Endothelial cell of umbilical vein (primary cell): ENCODE results near the gene SPRR1B.

Experiments used
- EZH2 ChIP-seq: IDR thresholded peaks from 2 replicates; pipeline ENCODE4 v1.6.1; 2012; ENCODE audit warnings: borderline replicate concordance, low read depth, mild to moderate bottlenecking, moderate library complexity, low read length, inconsistent platforms; ENCODE audit not compliant: severe bottlenecking
- FOS ChIP-seq: IDR thresholded peaks from 2 replicates; pipeline ENCODE4 v1.6.1; 2011; ENCODE audit warnings: mild to moderate bottlenecking, low read length, moderate library complexity, borderline replicate concordance; ENCODE audit not compliant: insufficient read depth
- GATA2 ChIP-seq: IDR thresholded peaks from 2 replicates; pipeline ENCODE4 v1.7.0; 2011; ENCODE audit warnings: low read depth, mild to moderate bottlenecking, moderate library complexity, mixed read lengths, low read length; ENCODE audit not compliant: insufficient read length, insufficient read depth
- JUN ChIP-seq: IDR thresholded peaks from 2 replicates; pipeline ENCODE4 v1.6.1; 2011; ENCODE audit warnings: borderline replicate concordance, low read depth; ENCODE audit not compliant: insufficient read length, insufficient read depth
- MYC ChIP-seq: IDR thresholded peaks from one replicate; pipeline ENCODE4 v1.6.1; 2011; ENCODE audit warnings: mild to moderate bottlenecking, low read depth, low read length
- POLR2A ChIP-seq: IDR thresholded peaks from 2 replicates; pipeline ENCODE4 v1.6.1; 2012; ENCODE audit warnings: low read depth, mild to moderate bottlenecking, control low read depth, low read length
- POLR2AphosphoS5 ChIP-seq: IDR thresholded peaks from 2 replicates; pipeline ENCODE4 v1.6.1; 2012; ENCODE audit warnings: low read depth, mild to moderate bottlenecking, control low read depth, low read length, moderate library complexity; ENCODE audit not compliant: insufficient read depth
- TF ChIP-seq, protein P1 (sequence below), 2 donors: IDR thresholded peaks; 1 replicate in 1 of 2; 2 replicates in 1 of 2; pipeline ENCODE4 v1.5.1; 2011; ENCODE audit warnings: low read length in 2 of 2, mild to moderate bottlenecking in 2 of 2, moderate library complexity in 2 of 2, control low read depth in 1 of 2, inconsistent platforms in 1 of 2, low read depth in 1 of 2; ENCODE audit not compliant: insufficient read depth in 1 of 2; ENCODE audit errors: extremely low read depth in 1 of 2
- TF ChIP-seq, protein P2 (sequence below): IDR thresholded peaks from 2 replicates; pipeline ENCODE4 v1.6.1; 2011; ENCODE audit not compliant: insufficient read depth, insufficient read length

DNA sequence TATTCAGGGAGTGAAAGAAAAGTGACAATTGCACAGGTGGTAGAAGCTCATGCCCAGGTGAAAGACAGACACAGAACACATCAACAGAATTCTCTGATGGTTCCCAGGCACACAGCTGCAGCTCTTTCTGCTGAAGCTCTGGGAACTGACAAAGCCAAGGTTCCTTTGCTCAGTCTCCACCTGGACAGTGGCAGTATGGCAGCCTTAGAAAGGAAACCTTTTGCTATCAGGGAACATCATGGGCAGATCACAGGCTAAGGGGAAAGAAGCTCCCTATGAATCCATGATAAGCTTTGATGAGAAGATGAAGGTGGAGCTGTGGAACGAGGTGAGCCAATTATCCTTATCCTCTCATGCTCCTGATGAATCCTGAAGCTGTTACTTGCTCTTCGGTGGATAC, 39.2 kb downstream of the SPRR1B start:
- no peak for TF ChIP-seq EZH2
- TF ChIP-seq POLR2A: no peak
- TF ChIP-seq POLR2AphosphoS5: no peak
- TF ChIP-seq, protein P1, sequence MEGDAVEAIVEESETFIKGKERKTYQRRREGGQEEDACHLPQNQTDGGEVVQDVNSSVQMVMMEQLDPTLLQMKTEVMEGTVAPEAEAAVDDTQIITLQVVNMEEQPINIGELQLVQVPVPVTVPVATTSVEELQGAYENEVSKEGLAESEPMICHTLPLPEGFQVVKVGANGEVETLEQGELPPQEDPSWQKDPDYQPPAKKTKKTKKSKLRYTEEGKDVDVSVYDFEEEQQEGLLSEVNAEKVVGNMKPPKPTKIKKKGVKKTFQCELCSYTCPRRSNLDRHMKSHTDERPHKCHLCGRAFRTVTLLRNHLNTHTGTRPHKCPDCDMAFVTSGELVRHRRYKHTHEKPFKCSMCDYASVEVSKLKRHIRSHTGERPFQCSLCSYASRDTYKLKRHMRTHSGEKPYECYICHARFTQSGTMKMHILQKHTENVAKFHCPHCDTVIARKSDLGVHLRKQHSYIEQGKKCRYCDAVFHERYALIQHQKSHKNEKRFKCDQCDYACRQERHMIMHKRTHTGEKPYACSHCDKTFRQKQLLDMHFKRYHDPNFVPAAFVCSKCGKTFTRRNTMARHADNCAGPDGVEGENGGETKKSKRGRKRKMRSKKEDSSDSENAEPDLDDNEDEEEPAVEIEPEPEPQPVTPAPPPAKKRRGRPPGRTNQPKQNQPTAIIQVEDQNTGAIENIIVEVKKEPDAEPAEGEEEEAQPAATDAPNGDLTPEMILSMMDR (IDR thresholded peaks at IDR 0.05; ENCODE audit: extremely low read depth in 1 of 2, insufficient read depth in 1 of 2, low read depth in 1 of 2, low read length in 2 of 2): no peak
- no peak for TF ChIP-seq FOS
- TF ChIP-seq, protein P2, sequence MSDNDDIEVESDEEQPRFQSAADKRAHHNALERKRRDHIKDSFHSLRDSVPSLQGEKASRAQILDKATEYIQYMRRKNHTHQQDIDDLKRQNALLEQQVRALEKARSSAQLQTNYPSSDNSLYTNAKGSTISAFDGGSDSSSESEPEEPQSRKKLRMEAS: no peak
- TF ChIP-seq JUN: no peak
- TF ChIP-seq GATA2: no peak
- TF ChIP-seq MYC: no peak
